SK-N-MC (cell line): ENCODE measurements around the gene NRXN3.

Experiments
- DNase-seq: peaks from one replicate; pipeline ENCODE4 v3.0.0-alpha.2; 2011; ENCODE audit warnings: low read depth, low spot score
- H3K27ac ChIP-seq: fragments of 200-600 bp; sonication (generic); 2 replicates; pipeline ENCODE4 v1.5.1; 2016; ENCODE audit warnings: mixed run types
- H3K36me3 ChIP-seq: fragments of 200-600 bp; sonication (generic); 2 replicates; pipeline ENCODE4 v1.6.1; 2017; ENCODE audit warnings: antibody characterized with exemption, low read length, mixed read lengths; ENCODE audit not compliant: insufficient read depth
- H3K4me3 ChIP-seq: fragments of 200-600 bp; sonication (generic); 2 replicates; pipeline ENCODE4 v1.5.1; 2016
- H3K9ac ChIP-seq: fragments of 200-600 bp; sonication (generic); 2 replicates; pipeline ENCODE4 v1.8.0; 2017; ENCODE audit warnings: mixed run types, mixed read lengths; ENCODE audit not compliant: insufficient read length
- H3K9me3 ChIP-seq: fragments of 200-600 bp; sonication (generic); 2 replicates; pipeline ENCODE4 v1.6.1; 2017; ENCODE audit warnings: low read depth, mild to moderate bottlenecking, antibody characterized with exemption, low read length, moderate library complexity, mixed read lengths
- EZH2 ChIP-seq: fragments of 200-600 bp; sonication (generic); IDR thresholded peaks from one replicate; pipeline ENCODE4 v1.6.1; 2017; ENCODE audit warnings: antibody characterized with exemption
- FOXP2 ChIP-seq: optimal IDR thresholded peaks from 2 replicates; pipeline ENCODE3; 2011; ENCODE audit warnings: mild to moderate bottlenecking, moderate library complexity; ENCODE audit not compliant: insufficient read depth; ENCODE audit errors: extremely low read length, control extremely low read depth
- POLR2AphosphoS5 ChIP-seq: IDR thresholded peaks from 2 replicates; pipeline ENCODE4 v1.6.1; 2012; ENCODE audit warnings: mild to moderate bottlenecking, low read depth, low read length, borderline replicate concordance

The NRXN3 gene

DNA sequence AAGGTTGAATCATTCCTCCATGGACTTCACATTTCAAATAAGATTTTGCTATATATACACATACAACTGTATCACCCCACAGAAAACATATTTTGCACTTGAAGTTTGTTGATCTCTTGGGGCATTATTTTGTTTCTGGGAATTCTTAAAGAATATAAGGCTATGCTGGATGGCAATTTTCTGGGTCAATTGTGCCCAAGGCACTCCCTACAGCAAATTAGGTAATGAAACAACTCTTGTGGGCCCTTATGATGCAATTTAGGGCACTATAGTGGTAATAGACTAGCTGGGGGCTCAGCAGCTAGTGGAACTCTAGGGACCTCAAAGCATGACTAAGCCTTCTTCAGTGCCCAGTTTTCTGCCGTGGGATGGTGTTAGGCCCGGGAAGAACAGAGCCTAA, 444.4 kb downstream of the NRXN3 start:
- Histone ChIP-seq H3K4me3 (no peak overlapping the region), H3K27ac (no peak overlapping the region), H3K9me3 (no peaks in the 10 kb centered on the region), H3K9ac (no peak overlapping the region), H3K36me3 (no peaks in the 10 kb centered on the region)
- no peak for TF ChIP-seq FOXP2
- TF ChIP-seq POLR2AphosphoS5: no peak
- no peak for TF ChIP-seq EZH2
- DNase-seq: no peak

- no peak for DNase-seq
- TF ChIP-seq POLR2AphosphoS5: no peak
- TF ChIP-seq EZH2: no peak
- no peak for TF ChIP-seq FOXP2
- H3K36me3 ChIP-seq: no peaks in the 10 kb centered on the region
- H3K9ac ChIP-seq: no peak overlapping the region
- H3K27ac ChIP-seq: no peak overlapping the region
- H3K4me3 ChIP-seq: no peak overlapping the region
- H3K9me3 ChIP-seq: no peaks in the 10 kb centered on the region
Measured at GRCh38 chr14:78617735-78618134, 447.6 kb downstream of the NRXN3 start.

DNA sequence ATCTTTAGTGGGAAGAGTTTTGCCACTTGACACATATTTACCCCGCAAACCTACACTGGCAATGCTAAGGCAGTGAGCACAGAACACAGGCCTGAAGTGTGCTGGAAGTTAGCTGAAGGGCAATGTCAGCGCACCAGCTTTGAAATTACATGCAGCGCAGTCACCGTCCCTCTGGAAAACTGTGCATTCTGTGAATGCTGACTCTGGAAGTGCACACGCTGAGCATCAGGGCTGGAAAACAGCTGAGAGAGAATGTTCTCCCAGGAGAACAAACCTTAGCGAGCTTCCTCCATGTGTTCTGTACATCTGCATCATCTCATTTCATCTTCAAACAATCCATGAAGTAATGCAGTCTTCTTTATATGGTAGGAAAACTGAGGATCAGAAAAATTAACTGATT, 448.2 kb downstream of the NRXN3 start:
- no peak for TF ChIP-seq EZH2
- no peak for TF ChIP-seq FOXP2
- no peak for TF ChIP-seq POLR2AphosphoS5
- Histone ChIP-seq H3K4me3 (no peak overlapping the region), H3K9me3 (no peaks in the 10 kb centered on the region), H3K9ac (no peak overlapping the region), H3K36me3 (no peaks in the 10 kb centered on the region), H3K27ac (no peak overlapping the region)
- no peak for DNase-seq

- no peak for TF ChIP-seq EZH2
- no peak for TF ChIP-seq POLR2AphosphoS5
- no peak for TF ChIP-seq FOXP2
- H3K36me3 ChIP-seq: no peaks in the 10 kb centered on the region
- no peak for DNase-seq
Measured at GRCh38 chr14:78627114-78627513, 456.9 kb downstream of the NRXN3 start.

DNA sequence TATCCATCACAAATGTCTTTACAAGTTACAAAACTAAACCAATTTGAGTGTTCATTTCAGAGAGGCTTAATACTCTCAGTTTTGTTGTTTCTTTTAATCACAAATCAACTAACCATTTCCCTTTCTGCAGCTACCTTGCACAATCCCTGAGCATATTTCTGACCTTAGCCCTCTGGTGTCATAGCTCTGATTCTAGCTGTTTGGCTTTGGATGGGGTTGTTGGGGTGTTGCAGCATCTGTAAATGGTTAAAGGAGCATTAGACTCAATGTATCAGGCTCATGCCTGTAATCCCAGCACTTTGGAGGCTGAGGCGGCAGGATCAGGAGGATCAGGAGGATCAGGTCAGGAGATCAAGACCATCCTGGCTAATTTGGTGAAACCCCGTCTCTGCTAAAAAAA, 461.4 kb downstream of the NRXN3 start:
- Histone ChIP-seq H3K36me3 (no peaks in the 10 kb centered on the region), H3K9me3 (no peaks in the 10 kb centered on the region), H3K27ac (no peak overlapping the region), H3K9ac (no peak overlapping the region), H3K4me3 (no peak overlapping the region)
- no peak for TF ChIP-seq FOXP2
- TF ChIP-seq EZH2: no peak
- no peak for TF ChIP-seq POLR2AphosphoS5
- DNase-seq: no peak

More at GRCh38 chr14:78627114-78627513, 456.9 kb downstream of the NRXN3 start:
- H3K4me3 ChIP-seq: no peak overlapping the region
- no peak overlapping the region for H3K27ac ChIP-seq
- H3K9me3 ChIP-seq: no peaks in the 10 kb centered on the region
- H3K9ac ChIP-seq: no peak overlapping the region

GRCh38 chr14:78633752-78634151, 463.6 kb downstream of the NRXN3 start:
- H3K27ac ChIP-seq: no peak overlapping the region
- no peak overlapping the region for H3K9ac ChIP-seq
- no peaks in the 10 kb centered on the region for H3K9me3 ChIP-seq
- H3K4me3 ChIP-seq: no peak overlapping the region
- H3K36me3 ChIP-seq: no peaks in the 10 kb centered on the region
- TF ChIP-seq POLR2AphosphoS5 (no peak), EZH2 (no peak), FOXP2 (no peak)
- no peak for DNase-seq

GRCh38 chr14:78637489-78637888, 467.3 kb downstream of the NRXN3 start:
- Histone ChIP-seq H3K9me3 (no peaks in the 10 kb centered on the region), H3K36me3 (no peaks in the 10 kb centered on the region), H3K9ac (no peak overlapping the region), H3K27ac (no peak overlapping the region), H3K4me3 (no peak overlapping the region)
- TF ChIP-seq EZH2 (no peak), POLR2AphosphoS5 (no peak), FOXP2 (no peak)
- DNase-seq: no peak

DNA sequence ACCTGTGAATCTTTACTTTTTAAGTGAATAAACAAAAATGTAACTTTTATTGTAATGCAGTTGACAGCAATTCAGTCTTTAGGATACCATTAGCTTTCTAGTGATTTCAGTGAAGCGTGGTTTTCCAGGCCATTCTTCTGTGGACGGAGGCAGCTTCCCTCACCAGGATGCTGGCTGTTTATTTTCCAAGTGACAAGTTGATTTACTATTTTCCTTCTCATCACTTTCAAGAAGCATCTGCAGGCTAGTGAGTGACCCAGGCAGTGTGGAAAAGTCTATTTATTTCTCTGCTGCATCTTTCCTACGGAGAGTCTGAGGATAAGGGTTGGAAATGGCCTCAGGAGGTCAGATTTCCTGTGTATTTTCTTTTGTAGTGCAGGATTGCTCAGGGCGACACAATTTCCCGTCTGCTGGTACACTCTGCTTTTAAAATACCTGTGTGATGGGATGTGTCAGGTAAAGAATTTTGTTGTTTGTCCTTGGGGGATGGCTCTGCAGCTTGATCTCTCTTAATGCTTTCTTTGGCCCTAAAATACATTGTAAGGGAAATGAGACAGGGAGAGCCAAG, 467.8 kb downstream of the NRXN3 start:
- DNase-seq: no peak
- no peaks in the 10 kb centered on the region for H3K36me3 ChIP-seq
- no peak for TF ChIP-seq POLR2AphosphoS5
- TF ChIP-seq FOXP2: no peak
- no peak for TF ChIP-seq EZH2
- no peaks in the 10 kb centered on the region for H3K9me3 ChIP-seq
- no peak overlapping the region for H3K27ac ChIP-seq
- no peak overlapping the region for H3K9ac ChIP-seq
- no peak overlapping the region for H3K4me3 ChIP-seq

DNA sequence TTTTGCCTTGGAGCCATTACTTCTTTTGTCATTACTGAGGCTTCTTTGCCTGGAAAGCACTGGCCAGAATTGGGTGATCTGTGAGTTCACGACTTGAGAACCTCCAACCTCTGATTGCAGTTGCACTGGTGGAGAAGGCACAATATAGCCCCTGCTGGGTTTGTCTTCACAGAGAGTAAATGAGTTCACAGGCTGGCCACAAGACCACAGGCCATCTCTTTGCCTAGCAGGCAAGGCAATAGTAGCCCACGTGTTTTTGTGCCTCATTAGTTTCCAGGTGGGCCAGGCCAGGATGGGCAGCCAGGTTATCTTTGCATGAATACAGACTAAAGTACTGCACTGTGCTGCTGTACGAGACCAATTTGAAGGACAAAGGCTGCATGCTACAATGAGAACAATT, 468.8 kb downstream of the NRXN3 start:
- no peak overlapping the region for H3K9ac ChIP-seq
- DNase-seq: no peak
- H3K36me3 ChIP-seq: no peaks in the 10 kb centered on the region
- H3K4me3 ChIP-seq: no peak overlapping the region
- H3K9me3 ChIP-seq: no peaks in the 10 kb centered on the region
- no peak for TF ChIP-seq POLR2AphosphoS5
- TF ChIP-seq FOXP2: no peak
- no peak for TF ChIP-seq EZH2
- no peak overlapping the region for H3K27ac ChIP-seq
